DOHH2 (cell line): Measurements from ENCODE around the gene CLCN1.
A peak's percentile ranks its signal among the peaks of the same experiment; 100 is the strongest.

Source experiments
- H3F3A ChIP-seq: fragments of 200-600 bp; sonication (generic), shearing (Covaris generic); 2 replicates; pipeline ENCODE4 v1.6.0; 2016; ENCODE audit warnings: antibody characterized with exemption, mild to moderate bottlenecking; ENCODE audit not compliant: control insufficient read depth, insufficient read depth
- H3K27ac ChIP-seq: fragments of 200-600 bp; sonication (generic); 2 replicates; pipeline ENCODE4 v1.5.1; 2014; ENCODE audit warnings: low read depth, mild to moderate bottlenecking, low read length, moderate library complexity
- H3K27me3 ChIP-seq: fragments of 200-600 bp; sonication (generic); 2 replicates; pipeline ENCODE4 v1.6.1; 2014; ENCODE audit warnings: mild to moderate bottlenecking, low read length, mixed read lengths; ENCODE audit not compliant: control insufficient read depth
- H3K36me3 ChIP-seq: fragments of 200-600 bp; sonication (generic); 2 replicates; pipeline ENCODE4 v1.6.1; 2014; ENCODE audit warnings: mild to moderate bottlenecking, low read length, moderate library complexity, mixed read lengths; ENCODE audit not compliant: control insufficient read depth
- H3K4me1 ChIP-seq: fragments of 200-600 bp; sonication (generic); 2 replicates; pipeline ENCODE4 v1.6.1; 2014; ENCODE audit warnings: mild to moderate bottlenecking, low read length, mixed read lengths; ENCODE audit not compliant: control insufficient read depth
- H3K4me2 ChIP-seq: fragments of 200-600 bp; sonication (generic); 2 replicates; pipeline ENCODE4 v1.6.0; 2014; ENCODE audit warnings: mild to moderate bottlenecking, low read length, moderate library complexity
- H3K4me3 ChIP-seq: fragments of 200-600 bp; sonication (generic); 2 replicates; pipeline ENCODE4 v1.5.1; 2014; ENCODE audit warnings: mild to moderate bottlenecking, low read length, mixed read lengths
- H3K79me2 ChIP-seq: fragments of 200-600 bp; sonication (generic); 2 replicates; pipeline ENCODE4 v1.6.1; 2014; ENCODE audit warnings: mild to moderate bottlenecking, low read length, mixed read lengths; ENCODE audit not compliant: control insufficient read depth
- H3K9me2 ChIP-seq: fragments of 200-600 bp; sonication (generic); replicated peaks from 2 replicates; pipeline ENCODE4 v1.6.1; 2014; ENCODE audit warnings: mild to moderate bottlenecking, low read length, mixed read lengths; ENCODE audit not compliant: control insufficient read depth
- H3K9me3 ChIP-seq: fragments of 200-600 bp; sonication (generic); 2 replicates; pipeline ENCODE4 v1.6.1; 2014; ENCODE audit warnings: antibody characterized with exemption, low read length, mixed read lengths; ENCODE audit not compliant: control insufficient read depth, insufficient read depth
- H4K20me1 ChIP-seq: fragments of 200-600 bp; sonication (generic); 2 replicates; pipeline ENCODE4 v1.6.0; 2014; ENCODE audit warnings: low read depth, mild to moderate bottlenecking, antibody characterized with exemption, low read length, moderate library complexity; ENCODE audit not compliant: control insufficient read depth, insufficient read depth
- CTCF ChIP-seq: fragments of 200-600 bp; sonication (generic); IDR thresholded peaks from one replicate; pipeline ENCODE4 v1.5.1; 2014; ENCODE audit warnings: antibody characterized with exemption, mild to moderate bottlenecking, low read depth, low read length; ENCODE audit not compliant: poor library complexity, severe bottlenecking
- EZH2phosphoT487 ChIP-seq: fragments of 200-600 bp; sonication (generic); IDR thresholded peaks from 2 replicates; pipeline ENCODE4 v1.6.1; 2017; ENCODE audit warnings: borderline replicate concordance, mild to moderate bottlenecking, antibody characterized with exemption, low read length, moderate library complexity, mixed read lengths

CLCN1 gene

DNA sequence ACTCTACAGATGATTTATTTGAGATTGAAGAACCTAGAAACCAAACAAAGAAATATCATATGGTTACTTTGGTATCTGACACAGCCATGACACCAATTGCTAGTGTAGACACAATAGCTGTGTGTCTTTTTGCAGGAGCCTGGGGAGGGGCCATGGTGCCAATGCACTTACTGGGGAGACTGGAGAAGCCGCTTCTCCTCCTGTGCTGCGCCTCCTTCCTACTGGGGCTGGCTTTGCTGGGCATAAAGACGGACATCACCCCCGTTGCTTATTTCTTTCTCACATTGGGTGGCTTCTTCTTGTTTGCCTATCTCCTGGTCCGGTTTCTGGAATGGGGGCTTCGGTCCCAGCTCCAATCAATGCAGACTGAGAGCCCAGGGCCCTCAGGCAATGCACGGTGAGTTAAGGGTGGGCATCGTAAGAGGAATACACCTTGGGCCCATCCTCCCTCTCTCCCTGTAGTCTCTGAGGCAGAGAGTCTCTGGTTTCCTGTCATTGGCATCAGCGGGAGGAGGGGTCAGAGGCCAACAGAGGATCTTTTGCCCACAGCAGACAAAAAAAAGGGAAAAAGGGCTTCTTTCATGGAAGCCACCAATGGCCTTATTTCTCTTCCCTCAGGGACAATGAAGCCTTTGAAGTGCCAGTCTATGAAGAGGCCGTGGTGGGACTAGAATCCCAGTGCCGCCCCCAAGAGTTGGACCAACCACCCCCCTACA, 29.9 kb upstream of the CLCN1 start:
- TF ChIP-seq EZH2phosphoT487 (no peak), CTCF (no peak)
- H3K9me2 ChIP-seq: no peaks in the 10 kb centered on the region
- H3F3A ChIP-seq: no peaks in the 10 kb centered on the region
- no peak overlapping the region for H3K4me2 ChIP-seq
- H3K9me3 ChIP-seq: peaks cover 7% of the 10 kb centered on the region
- peaks cover 28% of the 10 kb centered on the region for H3K79me2 ChIP-seq
- H3K27me3 ChIP-seq: no peaks in the 10 kb centered on the region
- H3K4me3 ChIP-seq: no peak overlapping the region
- H4K20me1 ChIP-seq: peaks cover 18% of the 10 kb centered on the region; the same call in 1 of the 2 replicates
- H3K4me1 ChIP-seq: peaks cover 45% of the 10 kb centered on the region
- peaks cover 31% of the 10 kb centered on the region for H3K36me3 ChIP-seq
- no peak overlapping the region for H3K27ac ChIP-seq

DNA sequence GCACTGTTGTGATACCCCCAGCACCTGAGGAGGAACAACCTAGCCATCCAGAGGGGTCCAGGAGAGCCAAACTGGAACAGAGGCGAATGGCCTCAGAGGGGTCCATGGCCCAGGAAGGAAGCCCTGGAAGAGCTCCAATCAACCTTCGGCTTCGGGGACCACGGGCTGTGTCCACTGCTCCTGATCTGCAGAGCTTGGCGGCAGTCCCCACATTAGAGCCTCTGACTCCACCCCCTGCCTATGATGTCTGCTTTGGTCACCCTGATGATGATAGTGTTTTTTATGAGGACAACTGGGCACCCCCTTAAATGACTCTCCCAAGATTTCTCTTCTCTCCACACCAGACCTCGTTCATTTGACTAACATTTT, 29.4 kb upstream of the CLCN1 start:
- H3K79me2 ChIP-seq: peaks cover 33% of the 10 kb centered on the region
- no peaks in the 10 kb centered on the region for H3K9me2 ChIP-seq
- no peaks in the 10 kb centered on the region for H3F3A ChIP-seq
- H3K4me2 ChIP-seq: no peak overlapping the region
- H3K4me3 ChIP-seq: no peak overlapping the region
- H3K4me1 ChIP-seq: peaks cover 50% of the 10 kb centered on the region
- TF ChIP-seq EZH2phosphoT487: no peak
- H3K36me3 ChIP-seq: peaks cover 37% of the 10 kb centered on the region
- no peak overlapping the region for H3K27ac ChIP-seq
- peaks cover 22% of the 10 kb centered on the region for H4K20me1 ChIP-seq
- peaks cover 7% of the 10 kb centered on the region for H3K9me3 ChIP-seq
- no peaks in the 10 kb centered on the region for H3K27me3 ChIP-seq

- Histone ChIP-seq H3K4me2 (peak overlapping the region; percentile 41), H3K4me3 (peak overlapping the region; percentile 46), H3K27ac (peak overlapping the region; percentile 27), H3K36me3 (peaks cover 46% of the 10 kb centered on the region), H3F3A (no peaks in the 10 kb centered on the region), H3K9me2 (no peaks in the 10 kb centered on the region), H3K79me2 (peaks cover 42% of the 10 kb centered on the region), H3K9me3 (peaks cover 7% of the 10 kb centered on the region), H4K20me1 (peaks cover 22% of the 10 kb centered on the region), H3K27me3 (no peaks in the 10 kb centered on the region), H3K4me1 (peaks cover 55% of the 10 kb centered on the region)
- TF ChIP-seq CTCF: no peak
- TF ChIP-seq EZH2phosphoT487: no peak
Measured at GRCh38 chr7:143287339-143287934, 28.5 kb upstream of the CLCN1 start.

- no peak for TF ChIP-seq CTCF
- no peak for TF ChIP-seq EZH2phosphoT487
- H3K4me3 ChIP-seq: peak within 1 kb of the TSS; percentile 94
Measured at GRCh38 chr7:143287935-143288826, 27.7 kb upstream of the CLCN1 start, which contains the start of gene CASP2. Gene CASP2, plus strand, starts transcription at chr7:143288351. Its CDS starts 105 bp downstream, at chr7:143288456.

More at GRCh38 chr7:143287935-143288826, 27.7 kb upstream of the CLCN1 start, which contains the start of gene CASP2:
- Histone ChIP-seq H3K9me3 (peaks cover 7% of the 10 kb centered on the region), H4K20me1 (peaks cover 22% of the 10 kb centered on the region), H3K79me2 (peaks cover 46% of the 10 kb centered on the region), H3K4me1 (peaks cover 52% of the 10 kb centered on the region), H3F3A (no peaks in the 10 kb centered on the region), H3K4me2 (peak within 1 kb of the TSS; percentile 83), H3K27me3 (no peaks in the 10 kb centered on the region), H3K36me3 (peaks cover 52% of the 10 kb centered on the region), H3K27ac (peak within 1 kb of the TSS; percentile 64), H3K9me2 (no peaks in the 10 kb centered on the region)
